Smooth muscle cell of bladder (primary cell): ENCODE data around the gene LRP4. TPM values are rescaled to one million over a fixed set of nuclear protein-coding genes. Genes with fewer than 3 reads are reported as not detected.

Experiments used
- total RNA-seq: library from RNA; depleted of rRNA; stranded (reverse); fragments of >200 nt; gene quantifications from 2 replicates; pipeline ENCODE4 v1.2.3, GENCODE V29; 2014

The LRP4 gene
- 2.0 and 3.9 TPM in 2 replicates for total RNA-seq

GRCh38 chr11:46918083-46918787, at the start of gene LRP4:
TSS of gene LRP4 (minus strand) at chr11:46918550. CDS start at chr11:46918379, 171 bp downstream.

GRCh38 chr11:46936138-46937110, 18.1 kb upstream of the LRP4 start, which contains the start of gene CSTPP1:
TSS of gene CSTPP1 (plus strand) at chr11:46936761. CDS start at chr11:46936806, 45 bp downstream.

GRCh38 chr11:46845740-46846509, 72.4 kb downstream of the LRP4 start, which contains the start of gene CKAP5:
TSS of gene CKAP5 (minus strand) at chr11:46846280. CDS start at chr11:46821231, 25,049 bp downstream.

Other genes starting within 250 kb of the LRP4 start
- 21.9 and 33.9 TPM in 2 replicates for gene ARHGAP1, start 217.9 kb downstream of the LRP4 start, total RNA-seq
- 6.0 and 8.5 TPM in 2 replicates for gene ZNF408, start 217.5 kb downstream of the LRP4 start, total RNA-seq
- 0.14 and 0.18 TPM in 2 replicates for gene F2, start 199.3 kb downstream of the LRP4 start, total RNA-seq
- gene CKAP5, start 72.3 kb downstream of the LRP4 start, total RNA-seq, result 46.4 and 53.5 TPM in 2 replicates
- gene CSTPP1, start 18.2 kb upstream of the LRP4 start, total RNA-seq, result 11.6 and 13.2 TPM in 2 replicates